ENCODE results near the gene SDHAF1.

DNA sequence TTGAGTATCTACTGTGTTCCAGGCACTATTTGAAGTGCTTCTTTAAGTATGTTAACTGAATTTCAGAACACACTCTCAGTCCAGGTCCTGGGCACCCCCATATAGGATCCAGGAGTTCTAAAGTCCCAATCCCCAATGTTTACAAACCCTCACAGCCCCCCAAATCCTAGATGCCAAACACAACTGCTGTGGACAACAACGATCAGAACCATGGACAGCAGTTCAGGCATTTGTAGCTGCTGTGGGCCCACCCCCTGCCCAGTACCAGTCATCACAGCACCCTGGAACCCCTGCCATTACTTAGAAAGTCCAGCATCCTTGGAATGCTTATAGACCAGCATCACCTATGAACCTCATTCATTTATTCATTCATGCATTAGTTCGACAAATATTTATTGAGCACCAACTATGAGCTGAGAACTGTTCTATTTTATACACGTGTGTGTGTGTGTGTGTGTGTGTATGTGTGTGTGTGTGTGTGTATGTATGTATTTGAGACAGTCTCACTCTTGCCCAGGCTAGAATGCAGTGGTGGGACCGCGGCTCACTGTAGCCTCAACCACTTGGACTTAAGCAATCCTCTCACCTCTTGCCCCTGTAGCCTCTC is 19.3 kb upstream of the SDHAF1 start:
- TF ChIP-seq, protein P1, sequence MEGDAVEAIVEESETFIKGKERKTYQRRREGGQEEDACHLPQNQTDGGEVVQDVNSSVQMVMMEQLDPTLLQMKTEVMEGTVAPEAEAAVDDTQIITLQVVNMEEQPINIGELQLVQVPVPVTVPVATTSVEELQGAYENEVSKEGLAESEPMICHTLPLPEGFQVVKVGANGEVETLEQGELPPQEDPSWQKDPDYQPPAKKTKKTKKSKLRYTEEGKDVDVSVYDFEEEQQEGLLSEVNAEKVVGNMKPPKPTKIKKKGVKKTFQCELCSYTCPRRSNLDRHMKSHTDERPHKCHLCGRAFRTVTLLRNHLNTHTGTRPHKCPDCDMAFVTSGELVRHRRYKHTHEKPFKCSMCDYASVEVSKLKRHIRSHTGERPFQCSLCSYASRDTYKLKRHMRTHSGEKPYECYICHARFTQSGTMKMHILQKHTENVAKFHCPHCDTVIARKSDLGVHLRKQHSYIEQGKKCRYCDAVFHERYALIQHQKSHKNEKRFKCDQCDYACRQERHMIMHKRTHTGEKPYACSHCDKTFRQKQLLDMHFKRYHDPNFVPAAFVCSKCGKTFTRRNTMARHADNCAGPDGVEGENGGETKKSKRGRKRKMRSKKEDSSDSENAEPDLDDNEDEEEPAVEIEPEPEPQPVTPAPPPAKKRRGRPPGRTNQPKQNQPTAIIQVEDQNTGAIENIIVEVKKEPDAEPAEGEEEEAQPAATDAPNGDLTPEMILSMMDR (conservative IDR thresholded peaks at IDR 0.05 in 1 of 2, IDR thresholded peaks at IDR 0.05 in 1 of 2; ENCODE audit: extremely low read depth in 1 of 2, insufficient read depth in 1 of 2, low read depth in 1 of 2, low read length in 2 of 2): no peak
- no peak for TF ChIP-seq EZH2 (IDR thresholded peaks at IDR 0.05; ENCODE audit: borderline replicate concordance, low read length)

Measured in mammary epithelial cell (primary cell).